ENCODE data around the gene CDK6.

DNA sequence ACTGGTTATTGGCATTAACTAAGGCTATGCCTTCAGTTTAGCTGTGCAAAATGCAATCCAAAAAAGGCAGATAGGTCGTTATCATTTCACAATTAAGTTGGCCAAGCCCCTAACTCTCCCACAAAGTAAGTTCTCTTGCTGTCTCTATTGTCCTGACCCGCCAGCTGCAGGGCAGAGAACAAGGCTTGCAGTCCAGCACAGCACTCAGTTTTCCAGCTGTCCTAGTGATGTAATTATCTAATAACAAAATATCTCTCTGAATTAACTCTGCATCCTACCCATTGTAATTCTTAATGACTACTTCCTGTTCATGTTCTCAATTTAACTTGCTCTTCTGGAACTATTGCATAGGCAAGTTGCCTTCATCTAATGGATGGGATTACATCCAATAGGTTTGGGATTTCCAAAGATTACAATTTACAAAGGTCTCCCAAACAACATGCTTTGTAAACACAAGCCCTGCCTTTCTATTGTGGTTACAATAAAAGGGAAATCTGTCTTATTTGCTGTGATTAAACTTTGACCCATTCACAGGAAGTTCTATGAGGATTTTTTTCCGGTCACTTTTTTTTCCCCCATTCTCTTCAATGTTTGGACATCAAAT lies 55.2 kb downstream of the CDK6 start:
- TF ChIP-seq, protein P1, sequence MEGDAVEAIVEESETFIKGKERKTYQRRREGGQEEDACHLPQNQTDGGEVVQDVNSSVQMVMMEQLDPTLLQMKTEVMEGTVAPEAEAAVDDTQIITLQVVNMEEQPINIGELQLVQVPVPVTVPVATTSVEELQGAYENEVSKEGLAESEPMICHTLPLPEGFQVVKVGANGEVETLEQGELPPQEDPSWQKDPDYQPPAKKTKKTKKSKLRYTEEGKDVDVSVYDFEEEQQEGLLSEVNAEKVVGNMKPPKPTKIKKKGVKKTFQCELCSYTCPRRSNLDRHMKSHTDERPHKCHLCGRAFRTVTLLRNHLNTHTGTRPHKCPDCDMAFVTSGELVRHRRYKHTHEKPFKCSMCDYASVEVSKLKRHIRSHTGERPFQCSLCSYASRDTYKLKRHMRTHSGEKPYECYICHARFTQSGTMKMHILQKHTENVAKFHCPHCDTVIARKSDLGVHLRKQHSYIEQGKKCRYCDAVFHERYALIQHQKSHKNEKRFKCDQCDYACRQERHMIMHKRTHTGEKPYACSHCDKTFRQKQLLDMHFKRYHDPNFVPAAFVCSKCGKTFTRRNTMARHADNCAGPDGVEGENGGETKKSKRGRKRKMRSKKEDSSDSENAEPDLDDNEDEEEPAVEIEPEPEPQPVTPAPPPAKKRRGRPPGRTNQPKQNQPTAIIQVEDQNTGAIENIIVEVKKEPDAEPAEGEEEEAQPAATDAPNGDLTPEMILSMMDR (IDR thresholded peaks at IDR 0.05; ENCODE audit: low read length) = no peak
- TF ChIP-seq EZH2 (IDR thresholded peaks at IDR 0.05; ENCODE audit: borderline replicate concordance, low read length) = no peak

Data from OCI-LY1 (cell line).